Astrocyte of the cerebellum (primary cell): ENCODE measurements around the gene C2orf42.
"Not testable (repeated sequence)": the region's sequence is repeated elsewhere in the genome, so short reads cannot be mapped to it uniquely, and the experiment has no call there.

Experiments used
- DNase-seq: peaks from one replicate; pipeline ENCODE4 v3.0.0-alpha.2; 2011; ENCODE audit warnings: low read depth
- H3K4me3 ChIP-seq: 2 replicates; pipeline ENCODE4 v1.5.1; 2011; ENCODE audit warnings: mild to moderate bottlenecking, low read depth, low read length, moderate library complexity
- in situ Hi-C: cut with HindIII; loops from 2 replicates; pipeline ENCODE4 v1.10.0; 2017; ENCODE audit warnings: low sequenced_read_pairs
- TF ChIP-seq, protein P1 (sequence below): IDR thresholded peaks from 2 replicates; pipeline ENCODE4 v1.5.1; 2012; ENCODE audit warnings: low read length, low read depth, moderate library complexity, mild to moderate bottlenecking; ENCODE audit errors: missing control alignments

Gene C2orf42

DNA sequence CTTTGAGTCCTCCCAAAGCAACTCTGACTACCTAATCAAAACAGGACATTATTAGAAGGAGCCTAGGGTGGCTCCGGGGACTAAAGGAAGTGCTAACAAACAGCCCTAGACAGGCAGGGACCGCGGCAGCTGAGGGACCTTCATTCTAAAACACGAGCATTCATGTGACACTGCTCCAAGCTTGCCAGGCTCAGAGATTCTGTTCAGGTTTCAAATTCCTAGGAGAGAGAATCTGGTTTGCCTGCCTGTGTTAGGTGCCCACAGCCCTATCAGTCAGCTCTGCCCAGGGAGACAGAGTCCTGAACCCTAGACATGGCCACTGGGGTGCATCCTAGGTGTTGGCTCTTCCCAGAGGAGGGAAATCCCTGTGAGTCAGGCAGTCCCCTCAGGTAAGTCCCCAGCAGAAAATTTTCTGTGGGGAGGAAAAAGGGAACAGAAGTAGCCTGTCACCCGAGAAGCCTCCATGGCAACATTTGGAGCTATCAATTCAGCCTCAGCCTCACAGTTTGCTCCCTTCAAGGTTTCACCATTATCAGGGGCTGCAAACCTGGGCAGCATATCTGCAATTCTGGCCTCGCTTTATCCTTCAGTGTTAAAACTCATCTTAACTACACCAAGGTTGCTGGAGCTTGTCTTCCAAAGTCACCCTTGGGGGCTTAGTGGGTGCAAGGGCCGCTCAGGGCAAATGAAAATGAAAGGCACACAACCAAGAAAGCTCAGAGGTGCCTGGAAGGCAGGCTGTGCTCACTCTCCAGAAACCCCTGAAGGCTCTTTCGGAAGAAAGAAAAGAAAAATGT is 75.0 kb downstream of the C2orf42 start:
- no peak for DNase-seq
- H3K4me3 ChIP-seq = no peak overlapping the region
- TF ChIP-seq, protein P1, sequence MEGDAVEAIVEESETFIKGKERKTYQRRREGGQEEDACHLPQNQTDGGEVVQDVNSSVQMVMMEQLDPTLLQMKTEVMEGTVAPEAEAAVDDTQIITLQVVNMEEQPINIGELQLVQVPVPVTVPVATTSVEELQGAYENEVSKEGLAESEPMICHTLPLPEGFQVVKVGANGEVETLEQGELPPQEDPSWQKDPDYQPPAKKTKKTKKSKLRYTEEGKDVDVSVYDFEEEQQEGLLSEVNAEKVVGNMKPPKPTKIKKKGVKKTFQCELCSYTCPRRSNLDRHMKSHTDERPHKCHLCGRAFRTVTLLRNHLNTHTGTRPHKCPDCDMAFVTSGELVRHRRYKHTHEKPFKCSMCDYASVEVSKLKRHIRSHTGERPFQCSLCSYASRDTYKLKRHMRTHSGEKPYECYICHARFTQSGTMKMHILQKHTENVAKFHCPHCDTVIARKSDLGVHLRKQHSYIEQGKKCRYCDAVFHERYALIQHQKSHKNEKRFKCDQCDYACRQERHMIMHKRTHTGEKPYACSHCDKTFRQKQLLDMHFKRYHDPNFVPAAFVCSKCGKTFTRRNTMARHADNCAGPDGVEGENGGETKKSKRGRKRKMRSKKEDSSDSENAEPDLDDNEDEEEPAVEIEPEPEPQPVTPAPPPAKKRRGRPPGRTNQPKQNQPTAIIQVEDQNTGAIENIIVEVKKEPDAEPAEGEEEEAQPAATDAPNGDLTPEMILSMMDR = no peak
- in situ Hi-C loops = no loop called here

- TF ChIP-seq, protein P1 = no peak
- in situ Hi-C loops = no loop called here
- H3K4me3 ChIP-seq = no peak overlapping the region
- no peak for DNase-seq
Observed at GRCh38 chr2:70113359-70114070, 77.3 kb downstream of the C2orf42 start.

DNA sequence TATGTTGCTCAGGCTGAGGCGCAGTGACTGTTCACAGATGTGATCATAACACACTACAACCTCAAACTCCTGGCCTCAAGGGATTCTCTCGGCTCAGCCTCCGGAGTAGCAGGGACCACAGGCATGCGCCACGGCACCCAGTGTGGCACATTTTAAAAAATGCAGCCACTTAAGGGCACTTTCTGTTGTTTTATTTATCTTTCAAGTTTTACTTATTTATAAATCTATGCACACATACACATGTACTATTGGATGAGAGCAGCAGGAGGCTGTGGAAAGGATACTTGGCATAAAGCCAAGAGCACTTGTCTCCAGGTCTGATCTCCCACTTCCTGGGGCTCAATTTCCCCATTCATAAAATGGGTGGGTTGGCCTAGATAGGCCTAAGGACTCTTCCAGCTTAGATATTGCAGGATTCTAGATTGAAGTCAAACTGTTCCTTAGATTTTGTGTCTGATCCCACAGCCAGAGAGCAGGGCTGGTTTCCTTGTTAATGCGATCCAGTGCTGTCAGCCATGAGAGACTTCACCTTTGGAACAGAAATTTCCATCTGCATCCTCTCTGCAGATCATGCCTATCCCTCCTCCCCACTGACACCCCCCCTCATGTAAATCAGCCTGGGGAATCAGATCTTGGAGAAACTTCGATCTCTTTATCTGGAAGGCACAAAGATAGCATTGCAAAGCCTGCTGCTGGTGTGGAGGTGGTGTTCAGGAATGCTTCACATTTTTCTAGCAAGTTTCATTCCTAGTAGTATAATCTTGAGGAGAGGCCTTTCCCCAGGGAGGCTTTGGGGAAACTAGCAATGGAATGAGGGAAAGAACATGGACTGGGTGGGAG is 78.8 kb downstream of the C2orf42 start:
- H3K4me3 ChIP-seq = no peak overlapping the region
- in situ Hi-C loops = no loop called here
- TF ChIP-seq, protein P1 = no peak
- no peak for DNase-seq

- not testable (repeated sequence) for DNase-seq
Observed at GRCh38 chr2:70110397-70110796, 80.4 kb downstream of the C2orf42 start.

DNA sequence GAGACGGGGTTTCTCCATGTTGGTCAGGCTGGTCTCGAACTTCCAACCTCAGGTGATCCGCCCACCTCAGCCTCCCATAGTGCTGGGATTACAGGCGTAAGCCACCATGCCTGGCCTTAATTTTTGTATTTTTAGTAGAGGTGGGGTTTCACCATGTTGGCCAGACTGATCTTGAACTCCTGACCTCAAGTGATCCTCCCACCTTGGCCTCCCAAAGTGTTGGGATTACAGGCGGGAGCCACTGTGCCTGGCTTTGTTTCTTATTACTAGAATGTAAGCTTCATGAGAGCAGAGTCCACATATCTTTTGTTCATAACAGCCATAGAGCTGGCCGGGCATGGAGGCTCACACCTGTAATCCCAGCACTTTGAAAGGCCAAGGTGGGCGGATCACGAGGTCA is 84.7 kb downstream of the C2orf42 start:
- in situ Hi-C loops, H3K4me3 ChIP-seq, DNase-seq: not testable (repeated sequence)

More at GRCh38 chr2:70110397-70110796, 80.4 kb downstream of the C2orf42 start:
- H3K4me3 ChIP-seq, in situ Hi-C loops: not testable (repeated sequence)

DNA sequence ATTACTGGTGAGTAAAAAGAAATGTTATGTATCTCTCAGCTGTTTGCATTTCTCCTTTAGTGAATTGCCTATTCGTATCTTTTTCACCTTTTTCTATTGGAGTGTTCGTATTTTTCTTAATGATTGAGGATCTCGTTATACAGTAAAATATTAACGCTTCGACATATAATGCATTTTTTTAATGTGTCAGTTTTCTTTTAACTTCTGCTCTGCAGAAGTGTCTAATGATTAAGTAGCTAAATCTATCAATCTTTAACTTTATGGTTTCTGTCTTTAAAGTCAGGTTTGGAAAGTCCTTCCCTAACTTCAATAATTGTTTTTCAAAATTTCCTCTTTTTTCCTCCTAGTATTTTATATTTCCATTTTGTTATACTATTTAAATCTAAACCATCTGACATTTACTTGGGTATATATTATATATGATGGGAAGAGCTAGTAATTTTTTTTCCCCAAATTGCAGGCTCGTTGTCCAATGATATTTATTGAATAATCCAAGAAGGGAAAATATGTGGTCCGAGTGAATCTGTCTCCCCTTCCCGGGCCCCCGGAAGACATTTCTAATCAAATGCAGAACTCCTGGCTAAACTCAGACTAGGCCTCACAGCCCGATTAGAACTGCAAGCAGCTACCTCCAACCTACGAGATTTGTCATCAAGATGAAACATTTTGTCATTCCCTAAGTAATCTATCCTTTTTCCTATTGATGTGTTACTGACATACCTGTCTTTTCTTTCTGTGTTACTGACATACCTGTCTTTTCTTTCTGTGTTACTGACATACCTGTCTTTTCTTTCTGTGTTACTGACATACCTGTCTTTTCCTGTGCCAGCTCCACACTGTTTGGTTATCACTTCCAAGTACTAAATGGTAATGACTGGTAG is 86.3 kb downstream of the C2orf42 start:
- in situ Hi-C loops = no loop called here
- TF ChIP-seq, protein P1 = no peak
- H3K4me3 ChIP-seq = no peak overlapping the region
- no peak for DNase-seq
